Stimulated activated CD4-positive, alpha-beta T cell treated with anti-CD3 and anti-CD28 coated beads, Interleukin-2, amount 100 ng/mL, for 4 hours (primary cell): ENCODE measurements around the gene SHLD1.
"Not testable (repeated sequence)": the region's sequence is repeated elsewhere in the genome, so short reads cannot be mapped to it uniquely, and the experiment has no call there.

Experiments
- DNase-seq: peaks from one replicate; pipeline ENCODE4 v3.0.0-alpha.2; 2020; ENCODE audit warnings: low read depth

The SHLD1 gene, protein sequence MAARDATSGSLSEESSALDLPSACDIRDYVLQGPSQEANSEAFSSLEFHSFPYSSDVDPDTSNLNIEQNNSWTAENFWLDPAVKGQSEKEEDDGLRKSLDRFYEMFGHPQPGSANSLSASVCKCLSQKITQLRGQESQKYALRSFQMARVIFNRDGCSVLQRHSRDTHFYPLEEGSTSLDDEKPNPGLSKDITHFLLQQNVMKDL

DNA sequence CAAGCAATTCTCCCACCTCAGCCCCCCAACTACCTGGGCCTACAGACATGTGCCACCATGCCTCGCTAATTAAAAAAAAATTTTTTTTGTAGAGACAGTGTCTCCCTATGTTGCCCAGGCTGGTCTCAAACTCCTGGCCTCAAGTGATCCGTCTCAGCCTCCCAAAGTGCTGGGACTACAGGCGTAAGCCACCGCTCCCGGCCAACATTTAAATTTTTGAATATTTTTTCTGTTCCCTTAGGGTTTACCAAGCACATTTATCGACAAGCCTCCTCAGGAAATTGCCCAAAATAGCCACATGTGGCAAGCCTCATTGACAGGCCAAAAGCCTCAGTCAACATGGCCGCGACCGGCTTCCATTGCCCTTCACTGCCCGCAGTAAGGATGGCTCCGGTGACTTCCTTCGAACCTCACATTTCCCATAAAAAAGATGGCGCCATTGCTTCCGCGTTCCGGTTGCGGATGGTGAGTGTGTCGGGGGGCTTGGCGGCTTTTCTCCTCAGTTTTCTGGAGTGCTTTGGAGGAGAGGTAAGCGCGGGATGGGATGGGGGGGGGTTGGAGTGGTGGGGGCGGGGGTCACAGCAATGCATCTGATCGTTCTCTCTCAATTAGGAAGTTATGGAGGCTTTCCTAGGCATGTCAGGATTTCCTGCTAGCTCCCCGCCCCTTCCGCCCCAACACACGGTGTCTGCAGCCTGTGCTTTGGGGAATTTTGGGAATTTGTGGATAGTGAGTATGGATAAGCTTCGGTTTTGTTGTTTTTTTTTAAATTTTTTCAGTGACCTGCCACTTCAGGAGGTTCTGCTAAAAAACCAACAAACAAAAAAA is at the start of gene SHLD1:
TSS of gene SHLD1 (plus strand) at position 450 of the 828 bp plus-strand sequence. CDS start 22,465 bp downstream, outside the sequence.
- DNase-seq = peak; percentile 75

DNA sequence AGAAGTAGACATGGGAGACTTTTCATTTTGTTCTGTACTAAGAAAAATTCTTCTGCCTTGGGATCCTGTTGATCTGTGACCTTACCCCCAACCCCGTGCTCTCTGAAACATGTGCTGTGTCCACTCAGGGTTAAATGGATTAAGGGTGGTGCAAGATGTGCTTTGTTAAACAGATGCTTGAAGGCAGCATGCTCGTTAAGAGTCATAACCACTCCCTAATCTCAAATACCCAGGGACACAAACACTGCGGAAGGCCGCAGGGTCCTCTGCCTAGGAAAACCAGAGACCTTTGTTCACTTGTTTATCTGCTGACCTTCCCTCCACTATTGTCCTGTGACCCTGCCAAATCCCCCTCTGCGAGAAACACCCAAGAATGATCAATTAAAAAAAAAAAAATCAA is 47.9 kb upstream of the SHLD1 start:
- not testable (repeated sequence) for DNase-seq

DNA sequence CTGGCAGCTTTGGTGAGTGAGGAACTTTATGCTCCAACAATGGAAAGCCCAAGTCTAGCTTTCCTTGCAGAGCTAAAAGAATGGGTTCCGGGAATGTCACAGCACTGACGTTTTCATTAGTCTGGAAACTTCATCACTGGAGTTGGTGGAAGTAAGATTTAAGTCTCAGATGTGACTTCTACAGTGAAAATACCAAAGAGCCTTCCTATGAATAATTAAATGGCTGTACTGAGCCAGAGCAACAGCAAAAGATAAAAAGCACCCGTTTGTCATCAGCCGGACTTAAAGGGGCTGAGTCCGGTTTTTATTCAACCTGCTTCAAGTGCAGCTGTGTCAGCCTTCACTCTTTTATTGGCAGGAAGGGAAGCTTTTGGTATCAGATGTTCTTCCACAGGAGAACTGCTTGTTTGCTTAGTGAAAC is 46.5 kb upstream of the SHLD1 start:
- no peak for DNase-seq

DNA sequence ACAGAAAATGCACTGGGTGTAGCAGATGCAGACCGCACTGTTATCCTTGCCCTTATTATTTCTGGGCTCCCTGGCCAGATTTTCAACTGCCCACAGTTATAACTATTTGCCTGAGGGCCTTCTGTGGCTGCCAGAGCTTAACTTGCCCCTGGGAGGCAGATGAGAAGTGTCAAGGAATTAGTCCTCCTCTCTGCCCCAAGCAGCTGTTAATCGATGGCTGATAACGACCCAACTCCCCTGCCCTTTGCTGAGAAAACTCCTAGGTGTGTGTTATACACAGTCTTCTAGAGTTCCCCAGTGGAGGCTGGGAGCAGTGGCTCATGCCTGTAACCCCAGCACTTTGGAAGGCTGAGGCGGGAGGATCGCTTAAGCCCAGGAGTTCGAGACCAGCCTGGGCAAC is 44.4 kb upstream of the SHLD1 start:
- no peak for DNase-seq

DNA sequence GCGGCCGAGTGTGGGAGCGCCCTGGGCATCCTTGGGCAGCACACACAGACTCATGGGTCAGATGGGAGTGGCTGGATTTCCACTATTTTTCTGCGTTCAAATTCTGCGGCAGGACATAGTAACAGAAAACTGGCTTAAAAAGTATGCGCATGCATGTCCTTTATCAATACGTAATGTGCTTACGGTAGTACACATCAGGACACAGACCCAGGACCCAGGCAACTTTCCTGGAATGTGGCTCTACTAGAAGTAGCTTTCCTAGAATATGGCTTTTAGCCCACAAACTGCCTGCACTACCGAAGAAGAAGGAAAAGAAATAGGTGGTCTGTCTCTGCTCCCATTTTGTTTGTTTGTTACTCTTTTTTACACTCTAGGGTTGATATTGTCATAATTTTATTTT is 43.4 kb upstream of the SHLD1 start:
- no peak for DNase-seq

DNA sequence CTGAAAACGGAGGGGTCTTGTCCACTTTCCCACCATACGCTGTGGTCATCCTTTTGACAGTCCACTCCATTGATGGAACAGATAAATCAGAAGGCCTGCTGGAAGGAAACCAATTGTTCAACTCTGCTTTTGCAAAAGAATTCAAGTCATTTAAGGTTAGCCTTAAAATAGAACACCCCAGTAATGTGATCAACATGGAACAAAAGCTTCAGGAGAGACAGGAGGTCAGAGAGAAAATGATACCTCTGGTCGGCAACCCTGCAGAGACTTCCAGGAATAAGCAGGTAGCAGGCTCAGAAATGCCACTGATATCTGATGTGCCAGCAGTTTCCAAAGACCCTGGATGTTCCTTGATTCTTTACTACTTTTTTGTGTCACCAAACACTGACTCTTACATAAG is 39.6 kb upstream of the SHLD1 start:
- DNase-seq = no peak

DNA sequence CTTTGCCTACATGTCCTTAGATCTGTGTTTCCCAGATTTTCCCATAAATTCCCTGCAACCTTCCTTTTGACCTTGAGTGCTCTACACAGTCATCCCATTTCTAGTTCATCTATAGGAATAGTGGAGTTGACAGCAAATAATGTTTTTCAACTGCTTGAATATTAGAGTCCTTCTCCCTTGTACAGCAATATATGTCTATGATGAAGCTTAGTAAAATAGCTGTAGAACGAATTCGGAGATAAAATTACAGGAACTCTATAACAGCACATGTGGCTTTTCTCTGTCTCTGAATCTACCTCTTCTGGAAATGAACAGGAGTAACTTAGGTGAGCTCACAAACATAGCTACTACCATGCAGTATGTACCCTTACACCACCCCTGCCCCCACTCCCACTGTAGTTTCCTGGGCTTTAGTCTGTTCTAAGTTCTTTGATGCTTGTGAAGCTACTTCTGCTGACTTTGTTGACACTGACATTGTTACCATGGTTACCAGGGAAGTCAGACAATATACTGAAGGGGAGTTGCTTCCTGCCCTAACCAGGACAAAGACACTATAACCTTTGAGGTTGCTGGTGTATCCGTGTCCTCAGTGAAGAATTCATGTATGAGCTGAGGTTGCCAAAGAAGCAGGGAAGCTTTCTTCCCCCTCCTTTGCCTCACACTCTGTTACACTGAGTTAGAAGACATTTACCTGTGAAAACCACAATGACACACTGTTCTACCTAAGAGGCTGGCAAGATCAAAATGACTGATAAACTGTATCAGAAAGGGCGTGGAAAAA is 35.8 kb upstream of the SHLD1 start:
- peak; percentile 48 for DNase-seq

DNA sequence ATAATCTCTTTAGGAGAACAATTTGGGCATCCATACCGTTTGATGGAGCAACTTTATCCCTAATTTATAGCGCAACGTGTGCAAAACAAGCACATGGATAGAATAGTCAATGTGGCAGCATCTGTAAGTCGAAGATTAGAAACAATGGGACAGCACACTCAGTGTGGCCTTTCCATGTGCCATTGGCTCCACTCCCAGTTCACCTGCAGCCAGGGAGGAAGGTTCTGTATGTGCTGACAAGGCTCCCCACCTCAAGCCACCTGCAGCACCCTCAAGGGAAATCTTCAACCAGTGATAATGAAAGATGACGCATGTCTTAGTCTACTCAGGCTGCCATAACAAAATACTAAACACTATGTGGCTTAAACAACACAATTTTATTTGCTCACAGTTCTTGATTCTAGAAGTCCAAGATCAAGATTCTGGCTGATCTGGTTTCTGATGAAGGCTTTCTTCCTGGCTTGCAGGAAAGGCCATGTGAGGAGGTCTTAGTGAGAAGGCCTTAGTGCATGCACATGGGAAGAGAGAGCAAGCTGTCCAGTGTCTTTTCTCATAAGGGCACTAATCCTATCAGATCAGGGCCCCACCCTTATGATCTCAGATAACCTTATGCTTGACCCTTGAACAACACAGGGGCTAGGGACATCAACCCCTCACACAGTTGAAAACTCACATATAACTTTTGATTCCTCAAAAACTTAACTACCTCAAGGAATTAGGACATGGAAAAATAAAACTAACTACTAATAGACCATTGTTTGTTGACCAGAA is 34.9 kb upstream of the SHLD1 start:
- no peak for DNase-seq

DNA sequence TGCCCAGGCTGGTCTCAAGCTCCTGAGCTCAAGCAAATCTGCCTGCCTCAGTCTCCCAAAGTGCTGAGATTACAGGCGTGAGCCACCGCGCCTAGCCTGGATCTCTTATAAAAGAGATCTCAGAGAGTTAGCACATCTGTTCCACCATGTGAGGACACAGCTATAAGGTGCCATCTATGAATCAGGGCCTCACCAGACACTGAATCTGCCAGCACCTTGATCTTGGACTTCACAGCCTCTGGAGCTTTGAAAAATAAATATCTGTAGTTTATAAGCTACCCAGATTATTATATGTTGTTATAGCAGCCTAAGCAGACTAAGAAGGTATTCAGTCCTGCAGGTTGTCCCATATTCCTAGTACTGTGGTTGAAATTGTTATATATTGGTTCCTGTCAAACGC is 33.2 kb upstream of the SHLD1 start:
- DNase-seq = no peak

DNA sequence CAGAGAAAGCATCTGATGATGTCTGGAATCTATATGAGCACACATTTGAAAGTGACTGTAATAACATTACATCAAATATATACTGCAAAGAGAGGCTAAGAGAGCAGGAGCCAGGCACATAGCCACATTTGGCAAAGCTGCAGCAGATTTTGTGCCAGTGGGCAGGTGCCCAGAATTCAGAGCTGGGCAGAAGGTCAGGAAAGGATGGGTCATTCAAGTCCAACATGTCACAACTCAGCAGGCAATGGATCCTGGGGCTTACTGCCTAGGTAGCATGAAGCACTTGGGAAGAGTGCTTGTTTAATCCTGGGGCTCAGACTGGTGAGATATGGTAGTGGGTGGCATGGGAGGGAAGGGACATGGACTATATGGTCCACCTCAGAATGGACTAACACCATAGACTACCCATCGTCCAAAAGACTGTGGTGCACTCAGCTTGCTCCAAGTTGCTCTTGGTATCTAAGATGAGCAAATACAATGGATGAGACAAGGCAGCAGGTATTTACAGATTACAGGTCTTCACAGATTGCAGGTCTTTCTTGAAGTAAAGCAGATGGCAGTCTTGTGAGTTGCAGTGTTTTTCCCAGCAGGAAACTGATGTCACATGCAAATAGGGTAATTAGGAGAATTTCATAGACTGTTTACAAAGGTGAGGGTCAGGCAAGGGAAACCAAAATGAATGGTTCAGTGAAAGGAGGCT is 31.2 kb upstream of the SHLD1 start:
- DNase-seq = no peak

DNA sequence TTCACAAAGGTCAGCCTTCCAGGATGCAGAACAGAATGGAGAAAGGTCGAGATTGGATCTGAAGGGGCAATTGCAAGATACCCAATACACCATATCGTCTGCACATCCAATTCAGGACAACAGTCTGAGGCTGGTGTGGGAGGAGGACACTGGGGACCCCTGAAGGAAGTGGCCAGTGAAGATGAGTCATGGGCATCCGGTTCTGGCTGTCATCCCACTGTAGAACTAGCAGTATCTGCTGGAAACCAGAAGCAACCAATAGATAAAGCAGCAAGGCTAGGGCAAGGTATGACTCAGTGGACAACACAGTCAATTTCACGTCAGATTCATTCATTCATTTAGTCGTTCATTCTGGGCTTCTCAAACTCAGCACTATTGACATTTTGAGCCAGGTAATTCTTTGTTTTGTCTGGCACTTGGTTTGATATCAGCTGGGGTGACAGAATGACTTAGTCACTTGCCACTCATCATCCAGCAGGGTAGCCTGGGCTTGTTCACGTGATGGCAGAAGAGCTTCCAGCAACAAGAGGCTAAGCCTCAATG is 30.3 kb upstream of the SHLD1 start:
- no peak for DNase-seq

DNA sequence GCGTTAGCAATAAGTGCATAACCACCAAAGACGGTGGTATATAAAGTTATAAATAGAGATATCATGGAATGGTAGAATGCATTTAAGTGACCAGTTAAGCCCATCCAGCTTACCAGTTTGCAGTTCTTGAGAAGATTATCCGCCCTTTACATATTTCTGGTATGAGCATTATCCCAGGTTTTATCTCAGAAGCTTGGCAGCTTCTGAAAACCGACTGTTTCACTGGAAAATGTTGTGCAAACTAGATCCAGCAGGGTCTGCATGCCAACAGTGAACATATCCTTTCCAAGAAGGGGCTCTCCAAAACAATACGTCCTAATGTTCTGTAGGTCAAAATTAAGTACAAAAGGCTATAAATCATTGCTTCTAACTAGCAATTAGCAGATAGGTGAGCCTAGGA is 29.5 kb upstream of the SHLD1 start:
- DNase-seq = no peak

DNA sequence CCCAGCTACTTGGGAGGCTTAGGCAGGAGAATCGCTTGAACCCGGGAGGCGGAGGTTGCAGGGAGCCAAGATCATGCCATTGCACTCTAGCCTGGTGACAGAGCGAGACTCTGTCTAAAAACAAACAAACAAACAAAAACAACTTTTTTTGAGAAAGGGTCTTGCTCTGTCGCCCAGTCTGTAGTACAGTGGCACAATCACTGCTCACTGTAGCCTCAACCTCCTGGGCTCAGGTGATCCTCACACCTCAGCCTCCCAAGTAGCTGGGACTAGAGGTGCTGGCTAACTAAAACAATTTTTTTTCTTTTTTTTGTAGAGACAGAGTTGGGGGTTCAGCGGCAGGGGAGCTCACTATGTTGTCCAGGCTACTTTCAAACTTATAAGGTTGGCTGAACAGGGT is 28.8 kb upstream of the SHLD1 start:
- DNase-seq = not testable (repeated sequence)

DNA sequence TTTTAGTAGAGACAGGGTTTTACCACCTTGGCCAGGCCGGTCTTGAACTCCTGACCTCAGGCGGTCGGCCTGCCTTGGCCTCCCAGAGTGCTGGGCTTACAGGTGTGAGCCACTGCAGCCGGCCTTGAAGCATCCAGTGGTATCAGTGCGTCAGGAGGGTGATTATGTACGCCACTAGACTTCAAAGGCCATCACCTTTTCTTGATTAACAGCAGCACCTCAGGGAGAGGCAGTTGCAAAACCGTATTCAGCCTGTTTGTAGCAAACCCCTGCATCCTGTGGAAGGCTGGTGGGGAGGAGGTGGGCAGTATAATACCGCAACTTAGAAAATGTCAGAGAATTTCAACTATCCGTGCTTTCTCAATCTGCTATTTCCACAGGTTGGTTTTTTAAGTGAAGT is 27.3 kb upstream of the SHLD1 start:
- no peak for DNase-seq

DNA sequence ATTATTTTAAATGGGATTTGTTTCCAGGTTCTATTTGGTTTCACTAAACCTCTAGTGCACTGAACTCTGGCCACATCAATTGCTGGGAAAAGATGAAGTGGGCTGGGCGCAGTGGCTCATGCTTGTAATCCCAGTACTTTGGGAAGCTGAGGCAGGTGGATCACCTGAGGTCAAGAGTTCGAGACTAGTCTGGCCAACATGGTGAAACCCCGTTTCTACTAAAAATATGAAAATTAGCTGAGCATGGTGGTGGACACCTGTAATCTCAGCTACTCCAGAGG is 25.1 kb upstream of the SHLD1 start:
- DNase-seq = not testable (repeated sequence)

DNA sequence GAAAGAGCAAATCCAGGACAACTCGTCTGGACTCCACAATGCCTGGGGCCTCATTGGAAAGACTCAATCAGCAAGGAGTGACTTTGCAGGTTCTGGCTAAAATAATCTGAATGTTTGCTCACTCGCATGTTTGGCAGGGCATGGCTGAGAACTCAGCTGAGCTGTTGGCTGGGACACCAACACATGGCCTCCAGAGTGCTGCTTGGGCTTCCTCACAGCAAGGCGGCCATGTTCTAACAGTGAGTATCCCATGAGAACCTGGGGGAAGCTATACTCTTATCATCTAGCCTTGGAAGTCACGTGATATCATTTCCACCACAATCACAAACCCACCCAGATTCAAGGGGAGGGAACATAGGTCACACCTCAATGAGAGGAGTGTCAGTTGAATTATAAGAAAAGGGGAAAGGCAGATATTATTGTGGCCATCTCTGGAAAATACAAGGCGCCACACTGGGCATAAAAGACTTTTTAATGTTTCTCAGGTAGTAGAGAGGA is 23.1 kb upstream of the SHLD1 start:
- DNase-seq = no peak

DNA sequence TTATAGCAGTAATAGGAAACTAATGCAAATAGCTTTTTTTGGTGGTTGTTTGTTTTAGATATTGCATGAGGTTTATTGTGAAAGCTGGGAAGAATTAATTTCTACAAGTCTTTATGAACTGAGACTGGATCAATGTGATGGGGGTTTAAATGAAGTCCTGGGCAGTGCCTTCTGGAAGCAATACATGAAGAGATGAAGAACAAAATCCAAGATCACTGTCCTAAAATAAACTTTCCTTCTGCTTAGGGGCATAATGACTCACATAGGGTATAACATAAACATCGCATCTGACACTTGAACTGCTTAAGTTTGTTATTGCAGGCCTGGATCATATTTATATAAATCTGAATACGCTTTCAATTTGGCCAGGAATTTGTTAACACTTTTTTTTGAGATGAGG is 20.9 kb upstream of the SHLD1 start:
- DNase-seq = no peak

DNA sequence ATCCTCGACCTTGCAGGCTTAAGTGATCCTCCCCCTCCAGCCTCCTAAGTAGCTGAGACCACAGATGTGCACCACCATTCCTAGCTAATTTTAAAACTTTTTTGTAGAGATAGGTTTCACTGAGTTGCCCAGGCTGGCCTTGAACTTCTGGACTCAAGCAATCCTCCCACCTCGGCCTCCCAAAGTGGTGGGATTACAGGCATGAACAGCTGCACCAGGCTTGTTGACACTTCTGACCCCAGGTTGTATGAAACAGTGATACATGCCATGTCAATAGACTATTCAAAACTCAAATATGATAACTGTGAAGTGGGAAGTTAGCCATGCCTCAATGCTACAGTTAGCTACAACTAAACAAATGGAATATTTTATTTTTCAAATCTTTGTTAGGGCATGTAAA is 20.1 kb upstream of the SHLD1 start:
- no peak for DNase-seq

DNA sequence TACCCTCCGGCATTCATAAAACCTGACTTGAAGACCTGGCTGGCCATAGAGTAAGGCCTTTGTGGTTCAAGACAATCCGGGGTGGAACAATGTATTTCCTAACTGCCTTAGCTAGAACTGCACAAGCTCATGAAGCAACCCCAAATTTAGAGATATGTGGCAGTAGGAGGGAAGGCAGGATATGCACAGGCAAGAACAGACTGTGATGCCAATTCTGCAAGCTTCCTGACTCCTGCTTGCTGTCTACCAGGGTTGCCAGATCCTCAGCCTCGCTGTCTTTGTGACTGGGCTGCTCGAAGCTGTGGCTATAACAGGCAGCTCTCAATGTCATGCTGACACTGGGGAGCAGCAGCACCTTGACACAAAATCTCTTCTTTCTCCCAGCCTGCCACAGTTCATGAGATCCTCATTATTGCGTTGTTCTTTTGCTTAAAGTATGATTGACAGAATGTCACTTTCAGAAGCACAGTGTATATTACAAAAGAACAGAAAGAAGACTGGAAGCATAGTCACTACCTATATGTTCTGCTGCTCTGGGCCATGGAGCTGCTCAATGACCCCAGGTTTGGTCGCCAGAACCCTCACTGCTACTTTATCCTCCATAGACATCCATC is 18.3 kb upstream of the SHLD1 start:
- no peak for DNase-seq

DNA sequence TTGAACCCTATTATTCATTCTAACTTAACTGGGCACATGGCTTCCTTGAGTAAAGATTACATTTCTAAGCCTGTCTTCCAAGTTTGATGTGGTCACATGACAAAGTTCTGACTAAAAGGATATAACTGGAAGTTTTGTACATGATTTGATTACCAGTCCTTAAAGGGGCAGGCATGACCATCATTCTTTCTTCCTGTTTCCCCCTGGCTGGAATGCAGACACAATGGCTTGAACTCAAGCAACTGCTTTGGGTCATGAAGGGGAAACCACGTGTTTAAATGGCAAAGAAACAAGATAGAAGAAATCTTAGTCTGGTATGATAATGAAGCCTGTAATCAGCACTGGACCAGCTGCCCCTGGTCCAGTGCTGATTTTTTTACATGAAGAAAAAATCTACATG is 15.6 kb upstream of the SHLD1 start:
- no peak for DNase-seq
